CD14-positive monocyte (primary cell): Measurements from ENCODE around the gene DPH5. TPM values are rescaled to one million over a fixed set of nuclear protein-coding genes. Genes with fewer than 3 reads are reported as not detected.

Source experiments
- DNase-seq, 3 donors: peaks; one replicate each; pipeline ENCODE4 v3.0.0-alpha.2; 2011 to 2022
- H2AFZ ChIP-seq: 2 replicates; pipeline ENCODE4 v1.6.0; 2012; ENCODE audit warnings: mild to moderate bottlenecking, low read depth, low read length, inconsistent platforms; ENCODE audit not compliant: insufficient read depth, poor library complexity, severe bottlenecking
- H3K27ac ChIP-seq, 2 donors: 1 replicate in 1 of 2; 2 replicates in 1 of 2; pipeline ENCODE4 v1.5.1; 2012 to 2013; ENCODE audit warnings: low read length in 2 of 2, control low read depth in 1 of 2, inconsistent platforms in 1 of 2, low read depth in 1 of 2, mild to moderate bottlenecking in 1 of 2
- H3K27me3 ChIP-seq, 2 donors: one replicate each; pipeline versions ENCODE4 v1.6.0 to v1.6.1; 2011 to 2013; ENCODE audit warnings: low read length in 2 of 2; ENCODE audit not compliant: control insufficient read depth in 2 of 2, insufficient read depth in 2 of 2
- H3K36me3 ChIP-seq, 2 donors: replicated peaks in 1 of 2; 1 replicate in 1 of 2; 2 replicates in 1 of 2; pipeline versions ENCODE4 v1.5.1 to v1.6.1; 2012 to 2013; ENCODE audit warnings: low read length in 2 of 2, control low read depth in 1 of 2, inconsistent platforms in 1 of 2, mild to moderate bottlenecking in 1 of 2; ENCODE audit not compliant: insufficient read depth in 2 of 2, control insufficient read depth in 1 of 2
- H3K4me1 ChIP-seq, 2 donors: 1 replicate in 1 of 2; 2 replicates in 1 of 2; pipeline versions ENCODE4 v1.5.1 to v1.6.1; 2012 to 2013; ENCODE audit warnings: low read length in 2 of 2, control low read depth in 1 of 2, inconsistent platforms in 1 of 2, mild to moderate bottlenecking in 1 of 2, moderate library complexity in 1 of 2; ENCODE audit not compliant: insufficient read depth in 2 of 2, control insufficient read depth in 1 of 2
- H3K4me2 ChIP-seq: replicated peaks from 2 replicates; pipeline ENCODE3; 2012; ENCODE audit warnings: low read length, moderate library complexity, mild to moderate bottlenecking; ENCODE audit not compliant: poor library complexity, severe bottlenecking; ENCODE audit errors: extremely low read depth
- H3K4me3 ChIP-seq, 3 experiments: fragments of 200-600 bp in 1 of 3; sonication (generic) in 1 of 3; replicated peaks in 1 of 3; 1 replicate in 2 of 3; 2 replicates in 1 of 3; pipeline ENCODE4 v1.5.1; 2011 to 2013; ENCODE audit warnings: low read length in 3 of 3, mild to moderate bottlenecking in 3 of 3, control low read depth in 2 of 3, low read depth in 2 of 3, inconsistent platforms in 1 of 3, moderate library complexity in 1 of 3
- H3K79me2 ChIP-seq: 2 replicates; pipeline ENCODE4 v1.6.0; 2012; ENCODE audit warnings: mild to moderate bottlenecking, control low read depth, inconsistent platforms, low read length, moderate library complexity; ENCODE audit not compliant: insufficient read depth
- H3K9ac ChIP-seq: 2 replicates; pipeline ENCODE4 v1.6.0; 2017; ENCODE audit warnings: low read length, mild to moderate bottlenecking; ENCODE audit not compliant: insufficient read depth, poor library complexity, severe bottlenecking
- H3K9me3 ChIP-seq, 2 donors: replicated peaks in 1 of 2; 1 replicate in 1 of 2; 2 replicates in 1 of 2; pipeline versions ENCODE4 v1.5.1 to v1.6.1; 2012 to 2013; ENCODE audit warnings: low read length in 2 of 2, control low read depth in 1 of 2; ENCODE audit not compliant: control insufficient read depth in 1 of 2, insufficient read depth in 1 of 2
- H4K20me1 ChIP-seq: 2 replicates; pipeline ENCODE4 v1.6.0; 2012; ENCODE audit warnings: mild to moderate bottlenecking, low read length, control low read depth, moderate library complexity; ENCODE audit not compliant: insufficient read depth
- H3K27ac Mint-ChIP-seq, 7 donors: one replicate each; pipeline ENCODE4 v1.8.0; 2020; ENCODE audit warnings: mild to moderate bottlenecking in 7 of 7, mixed read lengths in 7 of 7, moderate library complexity in 6 of 7, inconsistent platforms in 2 of 7
- H3K27me3 Mint-ChIP-seq, 3 donors: one replicate each; pipeline ENCODE4 v1.8.0; 2021 to 2022; ENCODE audit warnings: low read depth in 3 of 3, mild to moderate bottlenecking in 3 of 3, mixed read lengths in 3 of 3, moderate library complexity in 3 of 3, inconsistent platforms in 1 of 3
- H3K36me3 Mint-ChIP-seq, 2 donors: one replicate each; pipeline ENCODE4 v1.8.0; 2020; ENCODE audit warnings: mixed read lengths in 2 of 2, inconsistent platforms in 1 of 2, mild to moderate bottlenecking in 1 of 2
- H3K4me1 Mint-ChIP-seq: one replicate; pipeline ENCODE4 v1.8.0; 2020; ENCODE audit warnings: mild to moderate bottlenecking, mixed read lengths
- H3K4me3 Mint-ChIP-seq, 2 donors: one replicate each; pipeline ENCODE4 v1.8.0; 2020; ENCODE audit warnings: mild to moderate bottlenecking in 2 of 2, mixed read lengths in 2 of 2, moderate library complexity in 1 of 2
- H3K9me3 Mint-ChIP-seq, 7 donors: one replicate each; pipeline ENCODE4 v1.8.0; 2020 to 2022; ENCODE audit warnings: mixed read lengths in 7 of 7, mild to moderate bottlenecking in 6 of 7, moderate library complexity in 6 of 7, inconsistent platforms in 2 of 7
- WGBS: methylation state at CpG from one replicate; pipeline ENCODE4 v1.1.5; 2013; ENCODE audit warnings: missing lambda C conversion rate; ENCODE audit not compliant: insufficient coverage; 5-methylcytosine and 5-hydroxymethylcytosine counted together
- intact Hi-C, 2 donors: fragments of 100-400 bp; cut with micrococcal nuclease; formaldehyde crosslinking; loops; one replicate each; pipeline versions ENCODE4 v1.15.0 to v1.15.1; 2023
- polyA plus RNA-seq, 3 donors: library from polyadenylated mRNA; depleted of rRNA in 1 of 3; unstranded in 2 of 3; stranded (reverse) in 1 of 3; fragments of 300-500 nt in 2 of 3; fragments of >200 nt in 1 of 3; fragmentation: Illumina TruSeq in 2 of 3; gene quantifications; 1 replicate in 2 of 3; 2 replicates in 1 of 3; pipeline ENCODE4 v1.2.3, GENCODE V29; 2012 to 2021
- TF ChIP-seq, protein P1 (sequence below): fragments of 200-600 bp; IDR thresholded peaks from one replicate; pipeline ENCODE4 v1.8.0; 2022; ENCODE audit warnings: antibody characterized with exemption, mild to moderate bottlenecking

Gene DPH5
- polyA plus RNA-seq, 3 donors, result 10.3 to 14.3 (median 12.0) TPM

DNA sequence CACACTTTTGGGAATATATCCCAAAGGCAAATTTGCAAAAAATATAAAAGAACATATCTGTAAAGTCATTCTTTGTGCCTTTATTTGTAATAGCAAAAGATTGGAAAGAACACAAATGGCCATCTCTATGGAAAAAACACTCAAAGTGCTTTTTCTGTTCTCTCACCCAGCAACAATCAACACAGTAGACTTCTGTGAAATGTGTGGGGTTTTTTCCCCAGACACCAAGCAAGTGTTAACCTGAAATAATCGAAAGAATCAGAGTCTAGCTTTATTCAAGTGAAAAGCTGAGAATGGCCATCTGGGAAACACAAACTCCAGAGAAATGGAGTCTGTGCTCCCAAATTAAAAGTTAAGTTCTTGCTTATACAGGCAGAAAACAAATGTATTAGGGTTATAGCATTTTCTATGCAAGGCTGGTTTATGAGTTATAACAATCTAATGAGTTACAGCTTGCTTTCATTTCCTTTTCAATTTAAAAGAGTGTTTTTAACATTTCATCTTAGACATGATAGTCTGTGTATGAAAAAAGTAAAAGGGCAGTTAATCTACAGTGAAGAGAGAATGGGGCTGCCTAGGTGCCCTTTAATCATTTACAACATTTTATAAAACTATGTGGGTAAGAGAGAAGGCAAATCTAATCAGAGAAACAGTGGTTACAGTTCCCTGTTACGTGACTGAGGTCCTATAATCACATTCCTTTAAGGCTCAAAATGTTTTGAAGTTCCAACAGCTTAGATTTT lies 83.1 kb downstream of the DPH5 start:
- Histone ChIP-seq H3K36me3 (peaks cover 24 to 42% of the 10 kb centered on the region in 2 donors), H3K4me1 (no peaks in the 10 kb centered on the region), H3K4me3 (no peak overlapping the region), H4K20me1 (peaks cover 7% of the 10 kb centered on the region), H3K4me2 (no peak overlapping the region), H3K9ac (no peak overlapping the region), H2AFZ (no peak overlapping the region), H3K27ac (no peak overlapping the region), H3K9me3 (no peaks in the 10 kb centered on the region), H3K27me3 (no peaks in the 10 kb centered on the region), H3K79me2 (no peaks in the 10 kb centered on the region)
- Mint-ChIP-seq H3K9me3 (peaks cover 0 to 4% (median 0%) of the 10 kb centered on the region in 7 donors), H3K4me1 (peaks cover 18% of the 10 kb centered on the region), H3K4me3 (no peak overlapping the region), H3K27ac (peak overlapping the region in 2 of 7 donors; percentile 4 to 67), H3K36me3 (peaks cover 40 to 51% of the 10 kb centered on the region in 2 donors), H3K27me3 (no peaks in the 10 kb centered on the region)
- intact Hi-C loops, result no loop called here
- no CpG with 5 or more reads among the region's 2 CpGs for WGBS
- DNase-seq, result no peak
- TF ChIP-seq, protein P1, sequence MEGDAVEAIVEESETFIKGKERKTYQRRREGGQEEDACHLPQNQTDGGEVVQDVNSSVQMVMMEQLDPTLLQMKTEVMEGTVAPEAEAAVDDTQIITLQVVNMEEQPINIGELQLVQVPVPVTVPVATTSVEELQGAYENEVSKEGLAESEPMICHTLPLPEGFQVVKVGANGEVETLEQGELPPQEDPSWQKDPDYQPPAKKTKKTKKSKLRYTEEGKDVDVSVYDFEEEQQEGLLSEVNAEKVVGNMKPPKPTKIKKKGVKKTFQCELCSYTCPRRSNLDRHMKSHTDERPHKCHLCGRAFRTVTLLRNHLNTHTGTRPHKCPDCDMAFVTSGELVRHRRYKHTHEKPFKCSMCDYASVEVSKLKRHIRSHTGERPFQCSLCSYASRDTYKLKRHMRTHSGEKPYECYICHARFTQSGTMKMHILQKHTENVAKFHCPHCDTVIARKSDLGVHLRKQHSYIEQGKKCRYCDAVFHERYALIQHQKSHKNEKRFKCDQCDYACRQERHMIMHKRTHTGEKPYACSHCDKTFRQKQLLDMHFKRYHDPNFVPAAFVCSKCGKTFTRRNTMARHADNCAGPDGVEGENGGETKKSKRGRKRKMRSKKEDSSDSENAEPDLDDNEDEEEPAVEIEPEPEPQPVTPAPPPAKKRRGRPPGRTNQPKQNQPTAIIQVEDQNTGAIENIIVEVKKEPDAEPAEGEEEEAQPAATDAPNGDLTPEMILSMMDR, result no peak

DNA sequence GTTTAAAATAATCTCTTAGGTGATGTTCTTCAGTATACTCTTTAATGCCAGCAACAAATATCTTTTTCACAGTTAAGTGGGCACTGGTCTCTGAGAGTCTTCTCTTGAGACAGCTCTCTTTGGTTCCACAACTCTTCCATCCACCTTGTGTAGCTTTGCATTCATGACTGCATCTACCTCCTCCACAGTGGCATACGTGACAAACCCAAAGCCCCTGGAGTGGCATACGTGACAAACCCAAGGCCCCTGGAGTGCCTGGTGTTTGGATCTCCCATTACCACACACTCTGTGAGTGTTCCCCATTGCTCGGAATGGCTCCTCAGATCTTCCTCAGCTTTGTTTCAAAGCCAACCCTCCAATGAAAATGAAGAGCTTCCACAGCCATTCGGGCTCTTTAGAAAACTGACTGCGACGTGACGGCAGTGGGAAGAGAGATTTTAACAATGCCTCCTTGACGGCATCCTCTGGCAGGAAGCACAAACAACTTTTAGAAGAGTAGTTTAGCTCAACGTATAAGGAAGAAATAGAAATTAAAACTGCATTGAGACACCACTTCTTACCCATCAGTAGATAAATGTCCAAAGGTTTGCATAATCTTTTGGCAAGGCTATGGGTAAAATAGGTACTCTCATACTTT lies 83.9 kb downstream of the DPH5 start:
- H3K4me1 ChIP-seq, result no peaks in the 10 kb centered on the region
- Mint-ChIP-seq H3K4me3 (no peak overlapping the region), H3K9me3 (no peaks in the 10 kb centered on the region), H3K27ac (peak overlapping the region in 1 of 7 donors; percentile 1), H3K27me3 (no peaks in the 10 kb centered on the region), H3K4me1 (peaks cover 17% of the 10 kb centered on the region), H3K36me3 (peaks cover 39 to 50% of the 10 kb centered on the region in 2 donors)
- no peak for DNase-seq
- H3K27ac ChIP-seq, result peak overlapping the region in 1 of 2 donors; percentile 44
- intact Hi-C loops, result no loop called here
- H2AFZ ChIP-seq, result no peak overlapping the region
- 100% methylated on average over 2 of the region's 9 CpGs for WGBS
- H3K27me3 ChIP-seq, result no peaks in the 10 kb centered on the region
- TF ChIP-seq, protein P1, result no peak
- H3K4me2 ChIP-seq, result no peak overlapping the region
- H3K79me2 ChIP-seq, result no peaks in the 10 kb centered on the region
- H3K4me3 ChIP-seq, result no peak overlapping the region
- H4K20me1 ChIP-seq, result peaks cover 7% of the 10 kb centered on the region
- peaks cover 24 to 48% of the 10 kb centered on the region in 2 donors for H3K36me3 ChIP-seq
- no peak overlapping the region for H3K9ac ChIP-seq
- no peaks in the 10 kb centered on the region for H3K9me3 ChIP-seq
